T-helper 1 cell treated with Interleukin-12 subunit alpha and Interleukin-12 subunit beta and Interleukin-4 antibody, amounts not matched to agents 30 ng/mL and 1 ng/mL, for 36 hours (primary cell): ENCODE data around the gene KNTC1. TPM values are rescaled to one million over a fixed set of nuclear protein-coding genes. Genes with fewer than 3 reads are reported as not detected.
"Not testable (repeated sequence)": the region's sequence is repeated elsewhere in the genome, so short reads cannot be mapped to it uniquely, and the experiment has no call there.

Source experiments
- intact Hi-C: fragments of 100-400 bp; cut with micrococcal nuclease; formaldehyde crosslinking; loops from one replicate; pipeline ENCODE4 v1.15.1; 2024
- total RNA-seq: library from RNA; stranded (reverse); gene quantifications from 2 replicates; pipeline ENCODE4 v1.2.3, GENCODE V29; 2022

The KNTC1 gene
- total RNA-seq, 1 donor from 2014 or later, result 99.7 TPM

DNA sequence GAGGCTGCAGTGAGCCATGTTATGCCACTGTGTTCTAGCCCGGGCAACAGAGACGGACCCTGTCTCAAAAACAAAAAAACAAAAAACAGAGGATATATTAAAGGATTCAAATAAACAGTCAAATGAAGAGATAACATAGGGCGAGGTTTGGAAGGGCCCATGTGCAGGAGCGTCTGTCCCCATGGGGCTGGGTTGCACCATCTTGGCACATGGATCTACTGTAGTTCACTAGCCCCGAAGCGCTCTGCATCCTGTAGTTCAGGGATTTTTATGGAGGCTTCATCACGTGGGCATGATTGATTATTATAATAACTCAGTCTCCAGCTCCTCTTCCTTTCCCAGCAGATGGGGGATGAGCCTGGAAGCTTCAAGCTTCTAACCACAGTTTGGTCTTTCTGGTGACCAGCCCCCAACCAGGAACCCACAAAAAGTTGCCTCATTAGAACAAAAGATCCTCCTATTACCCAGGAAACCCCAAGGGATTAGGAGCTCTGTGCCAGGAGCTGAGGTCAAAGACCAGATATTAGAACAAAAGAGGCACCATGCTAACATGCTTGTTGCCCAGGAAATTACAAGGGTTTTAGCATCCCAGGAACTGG is 116.3 kb downstream of the KNTC1 start:
- intact Hi-C loops, result no loop called here

- intact Hi-C loops, result loop anchor here (2.0 kb wide), 1 partner anchor 86 kb away; no protein-coding TSS in a partner anchor
These were observed 119.6 kb downstream of the KNTC1 start for GRCh38 chr12:122646517-122647217.

- intact Hi-C loops, result no loop called here
These were observed 124.6 kb downstream of the KNTC1 start for GRCh38 chr12:122651520-122652224.

DNA sequence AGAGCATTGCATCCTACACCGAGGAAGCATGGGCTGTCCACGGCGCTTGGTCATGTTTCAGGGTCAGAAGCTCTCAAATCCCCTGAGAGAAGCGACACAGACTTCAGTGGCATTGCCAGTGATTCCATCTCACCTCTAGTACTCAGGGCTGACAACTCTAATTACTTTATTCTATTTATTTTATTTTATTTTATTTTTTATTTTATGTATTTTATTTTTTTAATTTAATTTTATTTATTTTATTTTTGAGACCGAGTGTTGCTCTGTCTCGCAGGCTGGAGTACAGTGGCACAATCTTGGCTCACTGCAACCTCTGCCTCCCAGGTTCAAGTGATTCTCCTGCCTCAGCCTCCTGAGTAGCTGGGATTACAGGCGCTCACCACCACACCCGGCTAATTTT is 126.2 kb downstream of the KNTC1 start:
- intact Hi-C loops, result not testable (repeated sequence)

GRCh38 chr12:122656298-122656697 is 129.2 kb downstream of the KNTC1 start:
- intact Hi-C loops, result no loop called here

DNA sequence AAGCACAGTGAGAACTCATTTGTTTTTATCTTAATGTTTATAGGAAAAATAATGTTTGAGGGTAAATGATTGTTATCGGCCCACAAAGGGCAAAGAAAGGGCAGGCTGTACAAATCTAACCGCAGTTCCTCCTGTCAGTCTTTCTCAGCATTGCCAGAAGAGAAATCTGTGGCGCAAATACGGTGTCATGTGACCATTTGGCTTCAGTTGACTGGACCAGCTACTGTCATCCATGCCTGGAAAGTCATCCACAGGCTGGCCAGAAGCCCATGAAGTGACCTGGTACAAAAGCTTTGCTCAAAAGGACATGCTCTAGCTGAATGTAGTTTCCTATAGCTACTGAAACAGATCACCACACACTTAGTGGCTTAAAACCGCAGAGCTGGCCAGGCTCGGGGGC is 132.5 kb downstream of the KNTC1 start:
- intact Hi-C loops, result no loop called here

- intact Hi-C loops, result no loop called here
These were observed 134.2 kb downstream of the KNTC1 start for GRCh38 chr12:122661246-122661645.

DNA sequence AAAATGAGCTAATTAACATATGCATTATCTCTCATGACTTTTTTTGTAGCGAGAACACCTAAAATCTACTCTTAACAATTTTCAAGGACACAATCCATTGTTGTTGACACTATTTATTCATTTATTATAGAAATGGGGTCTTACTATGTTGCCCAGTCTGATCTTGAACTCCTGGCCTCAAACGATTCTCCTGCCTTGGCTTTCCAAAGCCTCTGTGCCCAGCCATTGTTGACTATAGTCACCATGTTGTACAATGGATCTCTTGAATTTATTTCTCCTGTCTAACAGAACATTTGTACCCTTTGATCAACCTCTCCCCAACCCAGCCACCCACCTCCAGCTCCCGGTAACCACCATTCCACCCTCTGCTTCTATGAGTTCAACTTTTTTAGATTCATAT is 134.9 kb downstream of the KNTC1 start:
- intact Hi-C loops, result no loop called here

DNA sequence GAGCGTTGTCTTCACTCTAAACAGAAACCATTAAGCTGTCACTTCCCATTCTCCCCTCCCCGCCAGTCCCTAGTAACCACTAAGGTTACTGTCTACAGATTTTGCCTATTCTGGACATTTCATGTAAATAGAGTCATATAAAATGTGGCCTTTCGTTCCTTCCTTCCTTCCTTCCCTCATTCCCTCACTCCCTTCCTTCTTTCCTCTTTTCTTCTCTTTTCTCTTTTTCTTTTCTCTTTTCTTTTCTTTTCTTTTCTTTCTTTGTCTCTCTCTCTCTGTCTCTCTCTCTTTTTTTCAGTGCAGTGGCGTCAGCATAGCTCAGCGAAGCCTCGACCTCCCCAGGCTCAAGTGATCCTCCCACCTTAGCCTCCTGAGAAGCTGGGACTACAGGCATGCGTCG is 138.3 kb downstream of the KNTC1 start:
- intact Hi-C loops, result no loop called here

- intact Hi-C loops, result no loop called here
These were observed 138.7 kb downstream of the KNTC1 start for GRCh38 chr12:122665759-122666158.

DNA sequence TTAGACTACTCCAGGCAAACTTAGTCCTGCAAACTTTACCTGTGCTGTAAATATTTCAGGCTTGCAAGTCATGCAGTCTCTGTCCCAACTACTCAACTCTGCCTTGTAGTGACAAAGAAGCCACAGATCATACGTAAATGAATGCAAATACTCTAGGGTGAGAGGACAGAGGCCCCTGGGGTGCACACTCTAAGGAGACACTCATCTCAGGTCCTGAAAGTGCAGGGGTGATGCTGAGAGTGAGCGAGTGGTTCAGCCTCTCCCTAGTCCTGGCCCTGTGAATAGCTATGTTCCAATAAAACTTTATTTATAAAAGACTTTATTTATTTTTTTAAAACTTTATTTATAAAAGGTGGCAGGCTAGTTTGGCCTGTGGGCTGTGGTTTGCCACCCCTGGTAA is 141.2 kb downstream of the KNTC1 start:
- intact Hi-C loops, result no loop called here

- intact Hi-C loops, result no loop called here
These were observed 142.5 kb downstream of the KNTC1 start for GRCh38 chr12:122669397-122670070.

GRCh38 chr12:122672515-122672914 is 145.5 kb downstream of the KNTC1 start:
- intact Hi-C loops, result no loop called here

Other genes starting within 250 kb of the KNTC1 start
- gene CLIP1, start 104.6 kb upstream of the KNTC1 start, total RNA-seq, result 91.3 and 94.0 TPM in 2 replicates
- gene ZCCHC8, start 26.3 kb upstream of the KNTC1 start, total RNA-seq, result 41.0 and 45.6 TPM in 2 replicates
- gene RSRC2, start 313 bp upstream of the KNTC1 start, total RNA-seq, result 95.8 and 98.4 TPM in 2 replicates
- gene HCAR2, start 176.1 kb downstream of the KNTC1 start, total RNA-seq, result 0.27 and 0.29 TPM in 2 replicates
- 0.15 and 0.27 TPM in 2 replicates for gene HCAR3, start 189.6 kb downstream of the KNTC1 start, total RNA-seq
- gene HCAR1, start 203.6 kb downstream of the KNTC1 start, total RNA-seq, result 2.0 and 2.4 TPM in 2 replicates
- gene DENR, start 225.6 kb downstream of the KNTC1 start, total RNA-seq, result 64.6 and 69.6 TPM in 2 replicates
- gene CCDC62, start 247.3 kb downstream of the KNTC1 start, total RNA-seq, result 0.32 and 0.46 TPM in 2 replicates